Liver (tissue), 9 donors: ENCODE data around the gene TAF3. TPM values are rescaled to one million over a fixed set of nuclear protein-coding genes. Genes with fewer than 3 reads are reported as not detected.

Source experiments
- DNase-seq: peaks from one replicate; pipeline ENCODE4 v3.0.0-alpha.2; 2017; ENCODE audit warnings: low spot score
- H3K27ac ChIP-seq, 2 donors: one replicate each; pipeline ENCODE4 v1.7.0; 2013; ENCODE audit warnings: inconsistent platforms in 2 of 2, low read length in 2 of 2, control low read depth in 1 of 2, low read depth in 1 of 2, mild to moderate bottlenecking in 1 of 2
- H3K27me3 ChIP-seq, 4 donors: one replicate each; pipeline versions ENCODE4 v1.6.1 to v1.7.0; 2013; ENCODE audit warnings: low read length in 3 of 4, inconsistent platforms in 1 of 4, mild to moderate bottlenecking in 1 of 4, moderate library complexity in 1 of 4; ENCODE audit not compliant: control insufficient read depth in 4 of 4, insufficient read depth in 4 of 4
- H3K36me3 ChIP-seq, 4 donors: one replicate each; pipeline versions ENCODE4 v1.6.1 to v1.7.0; 2013; ENCODE audit warnings: low read length in 3 of 4, mild to moderate bottlenecking in 3 of 4, low read depth in 1 of 4, moderate library complexity in 1 of 4; ENCODE audit not compliant: control insufficient read depth in 4 of 4, insufficient read depth in 3 of 4
- H3K4me1 ChIP-seq, 4 donors: one replicate each; pipeline versions ENCODE4 v1.6.1 to v1.7.0; 2013; ENCODE audit warnings: low read length in 3 of 4, mild to moderate bottlenecking in 3 of 4, moderate library complexity in 1 of 4; ENCODE audit not compliant: control insufficient read depth in 4 of 4, insufficient read depth in 4 of 4
- H3K4me3 ChIP-seq, 3 donors: one replicate each; pipeline versions ENCODE4 v1.6.1 to v1.7.0; 2013; ENCODE audit warnings: low read length in 3 of 3, control low read depth in 1 of 3, low read depth in 1 of 3, mild to moderate bottlenecking in 1 of 3
- H3K9ac ChIP-seq, 2 donors: one replicate each; pipeline ENCODE4 v1.7.0; 2013; ENCODE audit warnings: low read length in 2 of 2, mild to moderate bottlenecking in 2 of 2, moderate library complexity in 2 of 2, control low read depth in 1 of 2, low read depth in 1 of 2
- H3K9me3 ChIP-seq, 4 donors: one replicate each; pipeline versions ENCODE4 v1.6.1 to v1.7.0; 2013; ENCODE audit warnings: low read length in 3 of 4; ENCODE audit not compliant: control insufficient read depth in 4 of 4
- ATF3 ChIP-seq: IDR thresholded peaks from 2 replicates; pipeline ENCODE4 v1.6.1; 2016; ENCODE audit warnings: antibody characterized with exemption
- CTCF ChIP-seq: fragments of 150-350 bp; IDR thresholded peaks from 2 replicates; pipeline ENCODE4 v1.5.1; 2017; ENCODE audit warnings: improper control_type of control experiment, low read depth, low read length; ENCODE audit not compliant: missing input control
- EGR1 ChIP-seq, 2 donors: IDR thresholded peaks; 2 replicates each; pipeline ENCODE4 v1.6.1; 2016 to 2018; ENCODE audit warnings: antibody characterized with exemption in 2 of 2, low read depth in 2 of 2
- FOXA1 ChIP-seq: IDR thresholded peaks from 2 replicates; pipeline ENCODE4 v1.6.1; 2016; ENCODE audit warnings: antibody characterized with exemption
- FOXA2 ChIP-seq: IDR thresholded peaks from 2 replicates; pipeline ENCODE4 v1.6.1; 2016; ENCODE audit warnings: antibody characterized with exemption
- GABPA ChIP-seq, 2 donors: IDR thresholded peaks in 1 of 2; conservative IDR thresholded peaks in 1 of 2; 2 replicates each; pipeline ENCODE4 v1.6.1; 2016; ENCODE audit warnings: antibody characterized with exemption in 2 of 2, mild to moderate bottlenecking in 1 of 2, moderate library complexity in 1 of 2
- JUND ChIP-seq, 2 donors: IDR thresholded peaks; 2 replicates each; pipeline ENCODE4 v1.6.1; 2016; ENCODE audit warnings: antibody characterized with exemption in 2 of 2
- MAX ChIP-seq: IDR thresholded peaks from 2 replicates; pipeline ENCODE4 v1.6.1; 2016; ENCODE audit warnings: antibody characterized with exemption
- RAD21 ChIP-seq, 2 donors: IDR thresholded peaks; 2 replicates each; pipeline ENCODE4 v1.6.1; 2016; ENCODE audit warnings: antibody characterized with exemption in 2 of 2, mild to moderate bottlenecking in 2 of 2
- RXRA ChIP-seq, 2 donors: IDR thresholded peaks; 2 replicates each; pipeline ENCODE4 v1.6.1; 2017 to 2018; ENCODE audit warnings: antibody characterized with exemption in 2 of 2, mild to moderate bottlenecking in 1 of 2
- YY1 ChIP-seq: IDR thresholded peaks from 2 replicates; pipeline ENCODE4 v1.6.1; 2016; ENCODE audit warnings: antibody characterized with exemption, mild to moderate bottlenecking
- ZBTB33 ChIP-seq: IDR thresholded peaks from 2 replicates; pipeline ENCODE4 v1.6.1; 2016; ENCODE audit warnings: antibody characterized with exemption
- WGBS: extraction: QIAGEN DNeasy Blood & Tissue Kit; methylation state at CpG from one replicate; pipeline ENCODE4 v1.1.7; 2013; 5-methylcytosine and 5-hydroxymethylcytosine counted together
- polyA plus RNA-seq, 2 donors: library from polyadenylated mRNA; stranded (reverse) in 1 of 2; unstranded in 1 of 2; fragments of 200-250 nt in 1 of 2; fragments of >200 nt in 1 of 2; fragmentation: Nextera tagmentation in 1 of 2; extraction: Ambion mirVana in 1 of 2; gene quantifications; one replicate each; pipeline versions ENCODE4 v1.2.1 to v1.2.3, GENCODE V29; 2013 to 2015
- total RNA-seq, 2 donors: library from RNA; depleted of rRNA; stranded (reverse); fragments of >200 nt; gene quantifications; one replicate each; pipeline ENCODE4 v1.2.3, GENCODE V29; 2014
- donor health status: healthy.
- donor health status: healthy.
- donor health status: healthy.
- donor health status: healthy.
- donor health status: healthy.

The TAF3 gene
- total and polyA plus RNA-seq, 4 donors, result 1.5 to 3.6 (median 1.9) TPM

GRCh38 chr10:7958442-7958841, 140.1 kb downstream of the TAF3 start:
- Histone ChIP-seq H3K4me3 (no peak overlapping the region), H3K27ac (no peak overlapping the region), H3K9me3 (no peaks in the 10 kb centered on the region), H3K9ac (no peak overlapping the region), H3K36me3 (no peaks in the 10 kb centered on the region), H3K4me1 (no peaks in the 10 kb centered on the region), H3K27me3 (no peaks in the 10 kb centered on the region)
- no peak for DNase-seq
- 98% methylated on average over 5 of the region's 5 CpGs for WGBS
- TF ChIP-seq GABPA (IDR thresholded peaks at IDR 0.05 in 1 of 2, conservative IDR thresholded peaks at IDR 0.05 in 1 of 2) (no peak), EGR1 (IDR thresholded peaks at IDR 0.05; ENCODE audit: low read depth in 2 of 2) (no peak), CTCF (no peak), ATF3 (no peak), RAD21 (IDR thresholded peaks at IDR 0.05) (no peak), ZBTB33 (no peak), FOXA2 (no peak)

- Histone ChIP-seq H3K4me3 (no peak overlapping the region), H3K36me3 (peaks cover 0 to 8% (median 3%) of the 10 kb centered on the region in 4 donors), H3K4me1 (no peaks in the 10 kb centered on the region), H3K9ac (no peak overlapping the region), H3K27me3 (no peaks in the 10 kb centered on the region), H3K27ac (no peak overlapping the region), H3K9me3 (no peaks in the 10 kb centered on the region)
- 85% methylated on average over 4 of the region's 4 CpGs for WGBS
- TF ChIP-seq JUND (IDR thresholded peaks at IDR 0.05) (no peak), CTCF (no peak), MAX (no peak), RXRA (IDR thresholded peaks at IDR 0.05) (no peak), FOXA1 (no peak), YY1 (no peak), ZBTB33 (no peak), FOXA2 (no peak)
- no peak for DNase-seq
These were observed 141.8 kb downstream of the TAF3 start for GRCh38 chr10:7960108-7960507.
